Lower leg skin (tissue), 3 donors: ENCODE results near the gene RCE1.

Experiments
- POLR2A ChIP-seq, 2 donors: fragments of 450-650 bp; IDR thresholded peaks; one replicate each; pipeline ENCODE4 v1.6.1; 2016 to 2017; ENCODE audit warnings: antibody characterized with exemption in 2 of 2, mild to moderate bottlenecking in 1 of 2, moderate library complexity in 1 of 2
- TF ChIP-seq, protein P1 (sequence below), 3 donors: fragments of 450-650 bp; IDR thresholded peaks; one replicate each; pipeline ENCODE4 v1.5.1; 2016; ENCODE audit warnings: antibody characterized with exemption in 3 of 3, mild to moderate bottlenecking in 3 of 3, moderate library complexity in 2 of 3

DNA sequence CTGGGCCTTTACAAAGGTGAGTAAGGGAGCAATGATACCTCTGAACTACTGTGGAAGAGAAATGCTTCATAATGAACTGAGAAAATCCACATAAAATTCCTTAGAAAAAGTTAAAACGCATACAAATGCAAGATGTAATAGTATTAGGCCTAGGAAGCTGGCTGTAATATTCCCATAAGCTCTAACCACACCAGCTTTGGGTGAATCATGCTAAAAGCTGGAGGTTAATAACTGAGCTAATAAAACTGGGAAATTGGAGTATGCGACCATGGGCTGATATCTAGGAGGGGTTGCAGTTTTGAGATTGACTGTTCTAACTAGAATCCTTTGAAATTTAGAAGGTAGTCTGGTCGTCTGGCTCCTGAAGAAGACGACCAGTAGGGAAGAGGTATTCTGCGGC is 28.6 kb upstream of the RCE1 start:
- TF ChIP-seq, protein P1, sequence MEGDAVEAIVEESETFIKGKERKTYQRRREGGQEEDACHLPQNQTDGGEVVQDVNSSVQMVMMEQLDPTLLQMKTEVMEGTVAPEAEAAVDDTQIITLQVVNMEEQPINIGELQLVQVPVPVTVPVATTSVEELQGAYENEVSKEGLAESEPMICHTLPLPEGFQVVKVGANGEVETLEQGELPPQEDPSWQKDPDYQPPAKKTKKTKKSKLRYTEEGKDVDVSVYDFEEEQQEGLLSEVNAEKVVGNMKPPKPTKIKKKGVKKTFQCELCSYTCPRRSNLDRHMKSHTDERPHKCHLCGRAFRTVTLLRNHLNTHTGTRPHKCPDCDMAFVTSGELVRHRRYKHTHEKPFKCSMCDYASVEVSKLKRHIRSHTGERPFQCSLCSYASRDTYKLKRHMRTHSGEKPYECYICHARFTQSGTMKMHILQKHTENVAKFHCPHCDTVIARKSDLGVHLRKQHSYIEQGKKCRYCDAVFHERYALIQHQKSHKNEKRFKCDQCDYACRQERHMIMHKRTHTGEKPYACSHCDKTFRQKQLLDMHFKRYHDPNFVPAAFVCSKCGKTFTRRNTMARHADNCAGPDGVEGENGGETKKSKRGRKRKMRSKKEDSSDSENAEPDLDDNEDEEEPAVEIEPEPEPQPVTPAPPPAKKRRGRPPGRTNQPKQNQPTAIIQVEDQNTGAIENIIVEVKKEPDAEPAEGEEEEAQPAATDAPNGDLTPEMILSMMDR (IDR thresholded peaks at IDR 0.05): no peak
- TF ChIP-seq POLR2A (IDR thresholded peaks at IDR 0.05): no peak
